Endometrial microvascular endothelial cells (primary cell): ENCODE data around the gene PSG6. TPM values are rescaled to one million over a fixed set of nuclear protein-coding genes. Genes with fewer than 3 reads are reported as not detected.
"Not testable (repeated sequence)": the region's sequence is repeated elsewhere in the genome, so short reads cannot be mapped to it uniquely, and the experiment has no call there.

ENCODE experiments used
- in situ Hi-C: cut with HindIII; loops from 2 replicates; pipeline ENCODE4 v1.10.0; 2017; ENCODE audit warnings: low sequenced_read_pairs, low pct_unique_long_range_greater_than_20kb; ENCODE audit errors: inconsistent ontology term
- total RNA-seq: library from RNA; depleted of rRNA; stranded (reverse); fragments of >200 nt; gene quantifications from one replicate; pipeline ENCODE4 v1.2.3, GENCODE V29; 2015; ENCODE audit errors: inconsistent ontology term

Gene PSG6
- total RNA-seq, 1 donor from 2014 or later, result not detected

GRCh38 chr19:42913516-42913915 lies 4.2 kb downstream of the PSG6 start:
- in situ Hi-C loops, result not testable (repeated sequence)

DNA sequence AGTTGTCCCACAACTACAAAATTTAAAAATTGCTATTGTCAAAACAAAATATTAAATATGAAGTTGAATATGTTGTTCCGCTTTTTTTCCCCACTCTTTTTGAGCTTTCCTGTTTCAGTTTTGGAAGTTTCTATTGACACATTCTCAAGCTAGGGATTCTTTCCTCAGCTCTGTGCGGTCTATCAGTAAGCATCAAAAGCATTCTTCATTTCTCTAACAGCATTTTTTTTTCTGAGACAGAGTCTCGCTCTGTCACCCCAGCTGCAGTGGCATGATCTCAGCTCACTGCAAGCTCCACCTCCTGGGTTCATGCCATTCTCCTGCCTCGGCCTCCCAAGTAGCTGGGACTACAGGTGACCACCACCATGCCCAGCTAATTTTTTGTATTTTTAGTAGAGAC lies 4.8 kb downstream of the PSG6 start:
- in situ Hi-C loops, result not testable (repeated sequence)

DNA sequence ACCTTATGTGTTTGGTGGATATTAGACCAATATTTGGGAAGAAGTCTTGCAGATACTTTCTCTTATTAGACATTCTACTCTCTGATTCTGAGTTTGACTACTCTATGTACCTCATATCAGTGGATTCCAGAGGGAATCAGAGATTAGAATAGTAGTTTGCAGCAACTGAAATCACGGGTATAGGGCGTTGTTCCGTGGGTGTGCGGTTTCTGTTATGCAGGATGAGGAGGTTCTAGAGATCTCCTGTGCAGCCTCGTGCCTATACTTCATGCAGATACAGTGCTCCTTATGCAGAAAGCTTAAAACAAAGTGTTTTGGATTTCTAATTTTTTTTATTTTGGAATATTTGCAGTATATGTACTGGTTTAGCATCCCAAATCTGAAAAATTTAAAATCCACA lies 6.0 kb downstream of the PSG6 start:
- in situ Hi-C loops, result not testable (repeated sequence)

DNA sequence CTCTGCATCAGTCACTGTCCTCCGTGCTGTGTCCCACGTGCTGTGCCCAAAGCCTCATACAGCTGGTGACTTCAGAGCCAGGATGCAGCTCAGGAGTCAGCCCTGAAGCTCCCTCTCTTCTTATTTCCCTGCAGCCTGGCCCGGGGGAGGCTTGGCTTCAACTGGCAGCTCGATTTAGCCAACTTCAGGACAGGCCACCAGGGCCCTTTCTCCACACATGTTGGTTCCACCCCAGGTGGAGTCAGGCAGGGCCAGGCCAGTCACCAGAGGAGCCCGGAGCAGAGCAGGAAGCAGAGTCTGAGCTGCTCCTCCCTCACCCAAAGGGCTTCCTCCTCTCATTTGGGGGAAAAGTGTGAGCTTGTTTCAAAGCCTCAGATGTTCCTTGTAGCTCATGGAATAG lies 11.5 kb downstream of the PSG6 start:
- in situ Hi-C loops, result not testable (repeated sequence)

DNA sequence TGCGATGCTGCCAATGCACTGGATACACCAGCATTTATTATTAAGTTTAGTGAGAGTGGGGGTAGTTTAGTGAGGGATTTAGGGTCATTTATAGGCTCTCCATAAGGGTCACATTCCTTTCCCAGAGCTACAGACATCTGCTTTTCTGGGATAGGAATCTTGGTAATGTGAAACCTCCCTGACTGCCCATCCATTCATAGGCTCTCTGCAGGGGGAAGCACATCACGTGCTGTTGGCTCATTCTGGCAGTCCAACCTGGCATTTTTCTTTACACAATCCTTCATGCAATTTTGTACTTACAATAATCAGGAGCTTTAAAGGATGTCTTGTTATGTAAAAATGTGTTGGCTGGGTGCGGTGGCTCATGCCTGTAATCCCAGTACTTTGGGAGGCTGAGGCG lies 17.1 kb downstream of the PSG6 start:
- in situ Hi-C loops, result not testable (repeated sequence)

DNA sequence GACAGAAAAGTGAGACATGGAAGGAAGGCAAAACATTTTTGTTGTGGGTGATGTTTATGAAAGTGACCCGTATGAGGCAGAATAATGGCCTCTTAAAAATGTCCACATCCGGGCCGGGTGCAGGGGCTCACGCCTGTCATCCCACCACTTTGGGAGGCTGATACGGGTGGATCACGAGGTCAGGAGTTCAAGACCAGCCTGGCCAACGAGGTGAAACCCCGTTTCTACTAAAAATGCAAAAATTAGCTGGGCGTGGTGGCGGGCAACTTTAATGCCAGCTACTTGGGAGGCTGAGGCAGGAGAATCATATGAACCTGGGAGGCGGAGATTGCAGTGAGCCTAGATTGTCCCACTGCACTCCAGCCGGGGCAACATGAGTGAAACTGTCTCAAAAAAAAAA lies 18.0 kb downstream of the PSG6 start:
- in situ Hi-C loops, result not testable (repeated sequence)

GRCh38 chr19:42899110-42899509 lies 18.6 kb downstream of the PSG6 start:
- in situ Hi-C loops, result not testable (repeated sequence)

- in situ Hi-C loops, result not testable (repeated sequence)
Observed at GRCh38 chr19:42898656-42899055, 19.0 kb downstream of the PSG6 start.

- in situ Hi-C loops, result not testable (repeated sequence)
Observed at GRCh38 chr19:42897729-42898128, 20.0 kb downstream of the PSG6 start.

DNA sequence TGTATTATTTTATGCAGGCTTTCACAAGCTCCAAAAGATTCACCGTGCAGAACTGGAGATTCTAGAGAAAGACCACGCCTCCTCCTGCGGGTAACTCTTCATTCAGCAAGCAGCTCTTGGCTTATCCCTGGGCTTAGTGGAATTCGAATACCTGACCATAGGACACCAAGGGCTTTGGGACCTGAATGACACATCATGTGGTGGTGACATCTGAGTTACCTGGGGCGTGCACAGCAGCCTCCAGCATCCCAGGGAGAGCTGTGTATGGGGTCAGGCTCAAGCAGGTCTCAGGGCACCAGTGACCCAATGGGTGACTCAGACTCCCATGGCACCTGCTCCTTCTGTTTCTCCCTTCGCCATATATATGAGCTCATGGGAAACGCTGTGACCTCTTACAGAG lies 27.2 kb downstream of the PSG6 start:
- in situ Hi-C loops, result not testable (repeated sequence)

- in situ Hi-C loops, result not testable (repeated sequence)
Observed at GRCh38 chr19:42887876-42888445, 29.7 kb downstream of the PSG6 start.

DNA sequence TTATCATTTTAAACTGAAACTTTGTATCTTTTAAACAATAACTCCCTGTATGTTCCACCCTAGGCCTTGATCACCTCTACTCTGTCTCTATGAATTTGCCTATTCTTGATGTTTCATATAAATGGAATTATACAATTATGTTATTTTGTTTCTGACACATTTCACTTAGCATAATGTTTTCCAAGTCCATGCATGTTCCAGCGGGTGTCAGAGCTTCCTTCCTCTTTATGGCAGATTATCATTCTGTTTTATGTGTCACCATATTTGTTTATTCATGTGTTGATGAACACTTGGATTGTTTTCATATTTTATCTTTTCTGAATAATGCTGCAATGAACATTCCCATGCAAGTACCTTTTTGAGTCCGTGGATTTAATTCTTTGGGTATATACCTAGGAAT lies 35.0 kb downstream of the PSG6 start:
- in situ Hi-C loops, result not testable (repeated sequence)

DNA sequence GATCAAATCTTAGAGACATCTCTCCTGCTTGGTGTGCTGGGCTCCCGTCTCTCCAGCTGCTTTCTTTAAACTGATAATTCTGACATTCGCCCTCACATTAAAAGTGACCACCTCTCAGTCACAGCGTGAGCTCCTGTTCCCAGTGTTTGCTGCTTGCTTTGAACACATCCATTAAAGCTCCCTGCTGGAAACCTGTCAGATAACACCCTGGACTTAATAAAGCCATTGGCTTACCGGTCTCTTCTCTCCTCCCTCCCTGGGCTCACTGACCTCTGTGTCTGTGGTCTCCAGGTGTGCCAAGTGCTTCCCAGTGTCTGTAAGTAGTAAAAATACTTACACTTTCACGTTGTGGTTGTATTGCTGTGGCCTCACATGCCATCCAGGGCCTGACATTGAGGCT lies 35.7 kb downstream of the PSG6 start:
- in situ Hi-C loops, result not testable (repeated sequence)

GRCh38 chr19:42881279-42881678 lies 36.4 kb downstream of the PSG6 start:
- in situ Hi-C loops, result not testable (repeated sequence)

GRCh38 chr19:42880621-42881020 lies 37.1 kb downstream of the PSG6 start:
- in situ Hi-C loops, result not testable (repeated sequence)

GRCh38 chr19:42879613-42880012 lies 38.1 kb downstream of the PSG6 start, which contains the start of gene PSG1:
TSS of gene PSG1 (minus strand) at chr19:42879713. CDS start at chr19:42879581, 132 bp downstream.
- in situ Hi-C loops, result no loop called here

DNA sequence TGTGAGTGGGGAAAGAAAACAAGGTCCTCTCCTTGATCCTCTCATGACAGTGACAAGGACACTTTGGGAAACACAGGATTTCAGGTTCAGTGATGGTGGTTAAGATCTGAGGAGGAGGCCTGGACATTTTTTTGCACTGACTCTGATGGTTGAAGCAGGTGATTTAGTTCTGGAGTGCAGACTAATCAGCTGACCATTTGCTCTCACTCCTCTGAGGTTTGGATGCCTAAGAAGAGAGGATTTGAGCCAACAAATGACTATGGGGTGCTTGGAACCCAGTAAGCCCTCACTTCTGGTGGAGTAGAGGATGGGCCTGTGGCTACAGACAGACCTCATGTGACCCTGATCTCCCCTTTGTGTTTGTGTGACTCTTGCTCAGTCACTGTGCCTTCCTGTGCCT lies 41.1 kb downstream of the PSG6 start:
- in situ Hi-C loops, result not testable (repeated sequence)

DNA sequence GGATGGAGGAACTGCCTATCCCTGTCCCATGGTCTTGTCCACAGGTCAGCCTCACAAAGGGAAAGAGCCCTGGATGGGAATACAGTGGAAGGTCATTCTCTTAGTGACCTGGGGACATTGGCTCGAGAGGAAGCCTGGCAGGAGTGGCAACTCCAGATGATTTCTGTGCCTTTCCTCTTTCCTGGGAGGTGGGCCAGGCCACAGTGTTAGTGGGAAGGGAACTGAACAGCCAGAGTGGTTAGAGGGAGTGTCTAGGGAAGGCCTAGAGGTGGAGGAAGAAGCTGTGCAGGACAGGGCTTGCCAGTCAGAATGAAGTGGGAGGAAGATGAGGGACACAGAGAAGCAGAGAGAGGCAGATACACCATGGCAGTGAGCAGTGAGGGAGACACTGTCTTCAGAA lies 41.8 kb downstream of the PSG6 start:
- in situ Hi-C loops, result not testable (repeated sequence)

GRCh38 chr19:42874901-42875813 lies 42.5 kb downstream of the PSG6 start:
- in situ Hi-C loops, result not testable (repeated sequence)

GRCh38 chr19:42874136-42874535 lies 43.6 kb downstream of the PSG6 start:
- in situ Hi-C loops, result not testable (repeated sequence)
